Activated naive CD8-positive, alpha-beta T cell treated with anti-CD3 and anti-CD28 coated beads, Interleukin-2, amount 50 U/mL, for 16 hours (primary cell): Measurements from ENCODE around the gene TRIM16.
"Not testable (repeated sequence)": the region's sequence is repeated elsewhere in the genome, so short reads cannot be mapped to it uniquely, and the experiment has no call there.

Source experiments
- DNase-seq: peaks from one replicate; pipeline ENCODE4 v3.0.0-alpha.2; 2020; ENCODE audit warnings: low read depth, low spot score

The TRIM16 gene

GRCh38 chr17:15658296-15658695, 25.8 kb downstream of the TRIM16 start:
- no peak for DNase-seq

GRCh38 chr17:15657868-15658267, 26.2 kb downstream of the TRIM16 start:
- no peak for DNase-seq

GRCh38 chr17:15654886-15655561, 29.1 kb downstream of the TRIM16 start:
- DNase-seq = no peak

GRCh38 chr17:15654401-15654800, 29.7 kb downstream of the TRIM16 start:
- not testable (repeated sequence) for DNase-seq

GRCh38 chr17:15652960-15653359, 31.2 kb downstream of the TRIM16 start:
- DNase-seq = no peak

- DNase-seq = no peak
These were observed 32.5 kb downstream of the TRIM16 start for GRCh38 chr17:15651583-15652110.

GRCh38 chr17:15650741-15651582, 33.1 kb downstream of the TRIM16 start:
- no peak for DNase-seq

- DNase-seq = no peak
These were observed 34.2 kb downstream of the TRIM16 start for GRCh38 chr17:15649861-15650421.

- no peak for DNase-seq
These were observed 35.7 kb downstream of the TRIM16 start for GRCh38 chr17:15648386-15648785.

- DNase-seq = not testable (repeated sequence)
These were observed 38.2 kb downstream of the TRIM16 start for GRCh38 chr17:15645942-15646312.

GRCh38 chr17:15645099-15645941, 38.8 kb downstream of the TRIM16 start:
- not testable (repeated sequence) for DNase-seq

- DNase-seq = not testable (repeated sequence)
These were observed 41.4 kb downstream of the TRIM16 start for GRCh38 chr17:15642505-15643251.

- not testable (repeated sequence) for DNase-seq
These were observed 42.1 kb downstream of the TRIM16 start for GRCh38 chr17:15642014-15642413.

- not testable (repeated sequence) for DNase-seq
These were observed 53.1 kb downstream of the TRIM16 start for GRCh38 chr17:15630930-15631453.

GRCh38 chr17:15629991-15630390, 54.1 kb downstream of the TRIM16 start:
- not testable (repeated sequence) for DNase-seq

- DNase-seq = not testable (repeated sequence)
These were observed 60.4 kb downstream of the TRIM16 start for GRCh38 chr17:15623661-15624209.

- DNase-seq = not testable (repeated sequence)
These were observed 60.9 kb downstream of the TRIM16 start for GRCh38 chr17:15623255-15623654.

GRCh38 chr17:15622124-15622523, 62.0 kb downstream of the TRIM16 start:
- DNase-seq = not testable (repeated sequence)

GRCh38 chr17:15619331-15620058, 64.6 kb downstream of the TRIM16 start, which contains the start of gene FBXW10B:
Gene FBXW10B (minus strand): TSS chr17:15619704. CDS start chr17:15619512, 192 bp downstream.
- not testable (repeated sequence) for DNase-seq
